Fibroblast of lung (primary cell): ENCODE data around the gene ARHGEF10L. TPM values are rescaled to one million over a fixed set of nuclear protein-coding genes. Genes with fewer than 3 reads are reported as not detected.

Experiments
- DNase-seq, 2 donors: peaks; one replicate each; pipeline versions ENCODE4 v3.0.0 to v3.0.0-alpha.2; 2010; ENCODE audit warnings: low read depth in 2 of 2
- H2AFZ ChIP-seq: 2 replicates; pipeline ENCODE4 v1.5.1; 2012; ENCODE audit warnings: low read length, control low read depth, inconsistent platforms
- H3K27ac ChIP-seq: 2 replicates; pipeline ENCODE4 v1.5.1; 2011; ENCODE audit warnings: low read length, control low read depth; ENCODE audit not compliant: insufficient read depth
- H3K27me3 ChIP-seq: 2 replicates; pipeline ENCODE4 v1.5.1; 2011; ENCODE audit warnings: mild to moderate bottlenecking, low read length; ENCODE audit not compliant: control insufficient read depth, insufficient read depth
- H3K36me3 ChIP-seq: 2 replicates; pipeline ENCODE4 v1.5.1; 2011; ENCODE audit warnings: low read length; ENCODE audit not compliant: control insufficient read depth, insufficient read depth
- H3K4me1 ChIP-seq: 2 replicates; pipeline ENCODE4 v1.5.1; 2011; ENCODE audit warnings: low read length; ENCODE audit not compliant: control insufficient read depth, insufficient read depth; ENCODE audit errors: extremely low read depth
- H3K4me2 ChIP-seq: 2 replicates; pipeline ENCODE4 v1.5.1; 2011; ENCODE audit warnings: low read length, control low read depth; ENCODE audit not compliant: insufficient read depth; ENCODE audit errors: extremely low read depth
- H3K4me3 ChIP-seq, 4 experiments: fragments of 200-600 bp in 1 of 4; sonication (generic) in 1 of 4; replicated peaks in 1 of 4; 2 replicates each; pipeline ENCODE4 v1.5.1; 2011 to 2016; ENCODE audit warnings: low read length in 4 of 4, low read depth in 3 of 4, mild to moderate bottlenecking in 3 of 4, control low read depth in 2 of 4, inconsistent platforms in 1 of 4, mixed read lengths in 1 of 4; ENCODE audit not compliant: insufficient read depth in 1 of 4; ENCODE audit errors: control extremely low read depth in 1 of 4
- H3K79me2 ChIP-seq: 2 replicates; pipeline ENCODE4 v1.5.1; 2012; ENCODE audit warnings: mild to moderate bottlenecking, low read length, inconsistent platforms; ENCODE audit not compliant: control insufficient read depth, insufficient read depth
- H3K9ac ChIP-seq: 2 replicates; pipeline ENCODE4 v1.5.1; 2011; ENCODE audit warnings: mild to moderate bottlenecking, low read length, control low read depth; ENCODE audit not compliant: insufficient read depth
- H3K9me3 ChIP-seq: 2 replicates; pipeline ENCODE4 v1.5.1; 2012; ENCODE audit warnings: low read depth, low read length; ENCODE audit not compliant: control insufficient read depth, insufficient read depth
- H4K20me1 ChIP-seq: 2 replicates; pipeline ENCODE4 v1.5.1; 2011; ENCODE audit warnings: low read length; ENCODE audit not compliant: control insufficient read depth, insufficient read depth; ENCODE audit errors: extremely low read depth
- EZH2 ChIP-seq: IDR thresholded peaks from 2 replicates; pipeline ENCODE4 v1.5.1; 2012; ENCODE audit warnings: low read length, control low read depth, mild to moderate bottlenecking; ENCODE audit errors: missing control alignments
- polyA plus RNA-seq, 2 donors: library from polyadenylated mRNA; depleted of rRNA in 1 of 2; stranded (reverse) in 1 of 2; unstranded in 1 of 2; fragments of >200 nt; gene quantifications; 2 replicates each; pipeline ENCODE4 v1.2.1, GENCODE V29; 2011 to 2012; ENCODE audit warnings: missing spikeins in 1 of 2
- total RNA-seq: library from RNA; depleted of rRNA; stranded (reverse); fragments of >200 nt; gene quantifications from 2 replicates; pipeline ENCODE4 v1.2.1, GENCODE V29; 2014
- TF ChIP-seq, protein P1 (sequence below), 2 donors: IDR thresholded peaks in 1 of 2; conservative IDR thresholded peaks in 1 of 2; 1 replicate in 1 of 2; 2 replicates in 1 of 2; pipeline ENCODE4 v1.5.1; 2011 to 2012; ENCODE audit warnings: low read length in 2 of 2, control low read depth in 1 of 2, inconsistent platforms in 1 of 2, low read depth in 1 of 2, mild to moderate bottlenecking in 1 of 2

The ARHGEF10L gene
- total and polyA plus RNA-seq, 2 donors (not counting 1 experiment from before 2014, with no cell fraction given), result 11.2 to 24.3 TPM

DNA sequence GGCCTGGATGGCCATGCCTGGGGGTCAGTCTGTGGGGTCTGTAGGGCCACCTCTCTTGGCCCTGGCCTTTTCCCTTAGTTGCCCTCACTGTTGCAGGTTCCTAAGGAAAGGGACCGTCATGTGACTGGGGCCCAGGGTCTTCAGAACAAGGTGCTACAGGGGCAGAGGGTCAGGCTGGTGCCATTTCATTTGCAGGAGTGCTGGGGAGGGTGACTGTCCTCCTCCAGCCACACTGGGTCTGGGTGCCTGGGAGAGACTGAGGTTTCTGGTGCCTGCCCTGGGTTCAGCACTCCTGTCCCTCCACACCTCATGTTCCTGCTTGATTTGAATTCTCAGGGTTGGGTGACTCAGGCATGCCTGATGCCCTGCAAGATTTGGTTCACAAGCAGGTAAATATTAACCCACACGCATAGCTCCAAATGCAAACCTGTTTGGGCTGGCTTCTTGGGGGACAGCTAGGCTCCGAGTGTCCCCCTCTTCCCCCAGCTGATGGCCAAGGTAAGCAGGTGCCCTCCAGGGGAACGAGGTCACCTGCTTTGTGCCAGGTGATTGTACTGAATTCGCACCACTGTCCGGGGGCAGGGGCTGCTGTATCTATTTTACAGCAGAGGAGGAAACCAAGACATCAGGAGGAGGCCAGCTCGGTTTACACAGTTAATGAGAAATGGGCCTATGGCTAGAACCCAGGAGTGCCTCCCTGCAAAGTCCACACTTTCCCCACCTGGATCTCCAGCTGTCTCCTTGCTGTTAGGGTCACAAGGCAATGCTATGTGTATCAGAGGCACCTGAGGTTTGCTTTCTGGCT lies 20.3 kb downstream of the ARHGEF10L start:
- Histone ChIP-seq H3K79me2 (no peaks in the 10 kb centered on the region), H3K9me3 (no peaks in the 10 kb centered on the region), H3K4me3 (no peak overlapping the region), H2AFZ (no peak overlapping the region), H3K9ac (no peak overlapping the region), H3K27ac (no peak overlapping the region), H3K27me3 (no peaks in the 10 kb centered on the region), H3K36me3 (no peaks in the 10 kb centered on the region), H3K4me1 (peaks cover 7% of the 10 kb centered on the region), H4K20me1 (no peaks in the 10 kb centered on the region), H3K4me2 (no peak overlapping the region)
- no peak for DNase-seq
- TF ChIP-seq, protein P1, sequence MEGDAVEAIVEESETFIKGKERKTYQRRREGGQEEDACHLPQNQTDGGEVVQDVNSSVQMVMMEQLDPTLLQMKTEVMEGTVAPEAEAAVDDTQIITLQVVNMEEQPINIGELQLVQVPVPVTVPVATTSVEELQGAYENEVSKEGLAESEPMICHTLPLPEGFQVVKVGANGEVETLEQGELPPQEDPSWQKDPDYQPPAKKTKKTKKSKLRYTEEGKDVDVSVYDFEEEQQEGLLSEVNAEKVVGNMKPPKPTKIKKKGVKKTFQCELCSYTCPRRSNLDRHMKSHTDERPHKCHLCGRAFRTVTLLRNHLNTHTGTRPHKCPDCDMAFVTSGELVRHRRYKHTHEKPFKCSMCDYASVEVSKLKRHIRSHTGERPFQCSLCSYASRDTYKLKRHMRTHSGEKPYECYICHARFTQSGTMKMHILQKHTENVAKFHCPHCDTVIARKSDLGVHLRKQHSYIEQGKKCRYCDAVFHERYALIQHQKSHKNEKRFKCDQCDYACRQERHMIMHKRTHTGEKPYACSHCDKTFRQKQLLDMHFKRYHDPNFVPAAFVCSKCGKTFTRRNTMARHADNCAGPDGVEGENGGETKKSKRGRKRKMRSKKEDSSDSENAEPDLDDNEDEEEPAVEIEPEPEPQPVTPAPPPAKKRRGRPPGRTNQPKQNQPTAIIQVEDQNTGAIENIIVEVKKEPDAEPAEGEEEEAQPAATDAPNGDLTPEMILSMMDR (conservative IDR thresholded peaks at IDR 0.05 in 1 of 2, IDR thresholded peaks at IDR 0.05 in 1 of 2; ENCODE audit: low read depth in 1 of 2, low read length in 2 of 2), result no peak
- TF ChIP-seq EZH2, result no peak

DNA sequence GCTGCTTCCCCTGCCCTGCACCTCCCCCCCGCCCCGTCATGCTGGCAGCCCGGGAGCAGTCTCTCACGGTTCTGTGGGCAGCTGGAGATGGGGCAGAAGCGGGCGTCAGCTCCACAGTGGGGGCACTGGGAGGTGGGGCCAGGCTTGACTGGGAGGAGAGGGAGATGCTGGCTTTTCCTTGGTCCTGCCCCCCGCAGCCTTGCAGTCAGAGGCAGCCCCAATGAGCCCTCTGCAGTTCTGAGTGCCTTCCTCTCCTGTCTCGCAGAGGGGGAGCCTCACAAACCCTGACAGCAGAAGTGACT lies 21.7 kb downstream of the ARHGEF10L start:
- Histone ChIP-seq H3K79me2 (no peaks in the 10 kb centered on the region), H4K20me1 (no peaks in the 10 kb centered on the region), H3K4me2 (peak overlapping the region; percentile 78), H3K27me3 (no peaks in the 10 kb centered on the region), H3K27ac (no peak overlapping the region), H3K9ac (peak overlapping the region; percentile 37), H2AFZ (no peak overlapping the region), H3K4me1 (peaks cover 7% of the 10 kb centered on the region), H3K36me3 (no peaks in the 10 kb centered on the region), H3K9me3 (no peaks in the 10 kb centered on the region), H3K4me3 (no peak overlapping the region)
- peak in 1 of 2 donors; percentile 28 for DNase-seq
- TF ChIP-seq, protein P1 (conservative IDR thresholded peaks at IDR 0.05 in 1 of 2, IDR thresholded peaks at IDR 0.05 in 1 of 2; ENCODE audit: low read depth in 1 of 2, low read length in 2 of 2), result no peak
- no peak for TF ChIP-seq EZH2

DNA sequence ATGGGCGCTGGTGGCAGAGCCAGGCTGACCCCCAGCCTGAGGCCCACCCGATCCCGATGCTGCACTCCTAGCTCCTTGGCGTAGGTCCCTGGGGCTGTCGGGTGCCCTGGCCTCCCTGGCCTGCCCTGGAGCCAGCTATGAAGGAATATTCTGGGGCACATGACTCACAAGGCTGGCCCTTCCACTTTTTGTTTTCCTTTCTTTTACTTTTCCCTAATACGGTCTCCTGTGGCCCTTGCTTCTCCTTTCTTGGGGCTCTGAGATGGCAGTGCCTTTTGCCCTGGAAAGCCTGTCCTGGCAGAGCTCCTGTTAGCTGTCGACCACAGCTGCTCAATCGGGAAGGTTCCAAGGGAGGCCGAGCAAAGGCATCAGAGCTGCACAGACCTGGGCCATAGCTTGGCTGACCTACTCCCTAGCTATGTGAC lies 22.1 kb downstream of the ARHGEF10L start:
- TF ChIP-seq EZH2, result no peak
- TF ChIP-seq, protein P1 (conservative IDR thresholded peaks at IDR 0.05 in 1 of 2, IDR thresholded peaks at IDR 0.05 in 1 of 2; ENCODE audit: low read depth in 1 of 2, low read length in 2 of 2), result no peak
- DNase-seq, result peak; percentile 36 to 86
- Histone ChIP-seq H3K9me3 (no peaks in the 10 kb centered on the region), H2AFZ (no peak overlapping the region), H3K79me2 (no peaks in the 10 kb centered on the region), H3K9ac (peak overlapping the region; percentile 37), H3K36me3 (no peaks in the 10 kb centered on the region), H3K4me3 (peak overlapping the region in 1 of 4 experiments; percentile 25), H3K27me3 (no peaks in the 10 kb centered on the region), H3K4me1 (peaks cover 7% of the 10 kb centered on the region), H4K20me1 (no peaks in the 10 kb centered on the region), H3K27ac (no peak overlapping the region), H3K4me2 (peak overlapping the region; percentile 78)
